Measurements from ENCODE around the gene ROBO1.

DNA sequence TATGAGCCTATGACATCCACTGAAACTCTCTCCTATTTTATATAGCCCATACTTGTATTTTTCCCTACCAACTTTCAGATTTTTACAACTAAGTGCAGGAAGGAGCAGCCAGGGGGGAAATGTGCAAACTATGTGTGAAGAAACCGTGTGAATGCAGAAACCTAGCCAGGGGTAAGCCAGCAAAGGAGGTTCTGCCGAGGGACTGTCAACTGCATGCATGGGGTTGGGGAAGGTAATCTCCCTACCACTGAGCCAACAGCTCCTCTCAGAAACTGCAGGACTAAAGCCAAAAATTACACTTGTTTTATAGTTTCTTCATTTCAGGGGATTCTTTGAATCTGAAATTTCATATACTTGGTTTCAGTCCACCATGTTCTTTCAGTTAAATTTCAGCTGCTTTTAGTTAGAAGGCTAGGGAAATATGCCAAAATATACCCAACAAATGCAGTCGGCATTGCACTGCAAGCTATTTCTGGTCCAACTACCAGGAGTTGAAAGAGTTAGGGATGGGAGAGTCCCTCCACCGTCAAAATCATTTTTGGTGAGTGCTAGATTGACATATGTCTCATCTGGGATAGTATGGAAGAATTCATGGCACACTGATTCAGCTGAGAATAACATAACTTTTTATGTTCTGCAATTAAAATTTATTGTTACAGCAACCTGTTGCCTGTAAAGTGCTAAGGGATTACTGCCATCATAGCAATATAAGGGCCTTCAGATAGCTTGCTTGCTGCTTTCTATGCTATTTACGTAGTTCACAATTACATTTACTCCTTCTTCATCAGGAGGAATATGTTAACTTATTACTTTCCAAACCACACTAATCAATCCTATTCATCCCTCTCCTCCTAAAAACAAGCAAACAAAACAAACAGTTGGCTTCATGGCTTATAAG is 904.2 kb downstream of the ROBO1 start:
- TF ChIP-seq CTCF (IDR thresholded peaks at IDR 0.05; ENCODE audit: borderline replicate concordance, extremely low read depth, low read length, poor library complexity, severe bottlenecking) (no peak), EZH2 (IDR thresholded peaks at IDR 0.05; ENCODE audit: borderline replicate concordance, low read depth, low read length, severe bottlenecking) (no peak)
